SK-N-SH (cell line): Measurements from ENCODE around the gene KIF5C. TPM values are rescaled to one million over a fixed set of nuclear protein-coding genes. Genes with fewer than 3 reads are reported as not detected.

ENCODE experiments used
- CTCF ChIA-PET: fragments of 300-600, 350-600 bp; formaldehyde crosslinking; extraction: SDS; loops from one replicate; lab custom pipeline; 2021; lab: Yijun Ruan, JAX
- POLR2A ChIA-PET: fragments of 350-600 bp; sonication (Branson Sonifier 250); formaldehyde crosslinking; extraction: SDS; loops from one replicate; lab custom pipeline; 2020; ENCODE audit warnings: antibody characterized with exemption, inconsistent platforms; lab: Yijun Ruan, JAX
- DNase-seq: peaks from one replicate; pipeline ENCODE4 v3.0.0; 2012
- H2AFZ ChIP-seq: fragments of 200-600 bp; sonication (generic); 2 replicates; pipeline ENCODE4 v1.8.1; 2016; ENCODE audit warnings: antibody characterized with exemption, mild to moderate bottlenecking, low read depth
- H3F3A ChIP-seq: fragments of 200-600 bp; sonication (generic); replicated peaks from 2 replicates; pipeline ENCODE3; 2016; ENCODE audit warnings: antibody characterized with exemption, mild to moderate bottlenecking; ENCODE audit not compliant: insufficient read depth
- H3K27ac ChIP-seq, 2 experiments: fragments of 200-500 bp in 1 of 2; fragments of 200-600 bp in 1 of 2; sonication (Bioruptor generic) in 1 of 2; sonication (generic), shearing (Covaris generic) in 1 of 2; 2 replicates each; pipeline versions ENCODE4 v1.5.1 to v1.6.1; 2014 to 2016; ENCODE audit warnings: low read depth in 2 of 2, inconsistent platforms in 1 of 2, low read length in 1 of 2, mild to moderate bottlenecking in 1 of 2, mixed read lengths in 1 of 2
- H3K27me3 ChIP-seq: fragments of 200-600 bp; sonication (generic), shearing (Covaris generic); 2 replicates; pipeline ENCODE4 v1.6.1; 2016; ENCODE audit warnings: mixed run types; ENCODE audit not compliant: insufficient read depth
- H3K36me3 ChIP-seq, 2 experiments: fragments of 200-500 bp in 1 of 2; fragments of 200-600 bp in 1 of 2; sonication (Bioruptor generic) in 1 of 2; sonication (generic) in 1 of 2; replicated peaks in 1 of 2; 2 replicates each; pipeline versions ENCODE3 to v1.5.1; 2014 to 2016; ENCODE audit warnings: low read length in 1 of 2, mild to moderate bottlenecking in 1 of 2; ENCODE audit not compliant: insufficient read depth in 2 of 2, control insufficient read depth in 1 of 2
- H3K4me1 ChIP-seq, 2 experiments: fragments of 200-500 bp in 1 of 2; fragments of 200-600 bp in 1 of 2; sonication (Bioruptor generic) in 1 of 2; sonication (generic), shearing (Covaris generic) in 1 of 2; 2 replicates each; pipeline versions ENCODE4 v1.5.1 to v1.6.1; 2014 to 2016; ENCODE audit warnings: low read depth in 1 of 2, low read length in 1 of 2, mixed run types in 1 of 2; ENCODE audit not compliant: insufficient read depth in 2 of 2, control insufficient read depth in 1 of 2
- H3K4me2 ChIP-seq: fragments of 200-600 bp; sonication (generic), shearing (Covaris generic); 2 replicates; pipeline ENCODE4 v1.6.1; 2017; ENCODE audit warnings: mixed run types
- H3K4me3 ChIP-seq, 2 experiments: fragments of 200-500 bp in 1 of 2; fragments of 200-600 bp in 1 of 2; sonication (Bioruptor generic) in 1 of 2; sonication (generic), shearing (Covaris generic) in 1 of 2; 2 replicates each; pipeline versions ENCODE4 v1.5.1 to v1.8.1; 2014 to 2016; ENCODE audit warnings: low read depth in 2 of 2, inconsistent platforms in 1 of 2, low read length in 1 of 2, mild to moderate bottlenecking in 1 of 2, mixed read lengths in 1 of 2, moderate library complexity in 1 of 2
- H3K79me2 ChIP-seq: fragments of 200-600 bp; sonication (generic); 2 replicates; pipeline ENCODE4 v1.8.1; 2017; ENCODE audit warnings: mild to moderate bottlenecking; ENCODE audit not compliant: insufficient read depth
- H3K9ac ChIP-seq: fragments of 200-600 bp; sonication (generic); 2 replicates; pipeline ENCODE4 v1.6.1; 2017; ENCODE audit warnings: mixed run types
- H3K9me2 ChIP-seq: fragments of 200-600 bp; sonication (generic); 2 replicates; pipeline ENCODE4 v1.6.1; 2017; ENCODE audit warnings: mixed run types
- H3K9me3 ChIP-seq: fragments of 200-600 bp; sonication (generic); 2 replicates; pipeline ENCODE4 v1.6.1; 2017; ENCODE audit warnings: mixed run types, mild to moderate bottlenecking, moderate library complexity
- H4K20me1 ChIP-seq: fragments of 200-600 bp; sonication (generic); 2 replicates; pipeline ENCODE4 v1.6.1; 2017; ENCODE audit warnings: mild to moderate bottlenecking, mixed run types; ENCODE audit not compliant: insufficient read depth
- EP300 ChIP-seq, 2 experiments: IDR thresholded peaks; 2 replicates each; pipeline versions ENCODE4 v1.4.0 to v1.6.1; 2012; ENCODE audit warnings: borderline replicate concordance in 1 of 2, low read depth in 1 of 2, low read length in 1 of 2
- FOXJ3 ChIP-seq: sonication (generic); formaldehyde crosslinking; IDR thresholded peaks from 2 replicates; pipeline ENCODE4 v1.5.1; 2020; ENCODE audit warnings: mild to moderate bottlenecking, missing genetic modification reagents
- GATA2 ChIP-seq: sonication (generic); formaldehyde crosslinking; IDR thresholded peaks from 2 replicates; pipeline ENCODE4 v1.5.0; 2020; ENCODE audit warnings: mild to moderate bottlenecking, missing genetic modification reagents
- MXI1 ChIP-seq: IDR thresholded peaks from 2 replicates; pipeline ENCODE4 v1.6.1; 2012; ENCODE audit warnings: mild to moderate bottlenecking, low read depth, low read length, improper control_type of control experiment
- RAD21 ChIP-seq: IDR thresholded peaks from 2 replicates; pipeline ENCODE4 v1.6.1; 2012; ENCODE audit warnings: mild to moderate bottlenecking, low read length
- RCOR1 ChIP-seq: fragments of 150-350 bp; IDR thresholded peaks from 2 replicates; pipeline ENCODE4 v1.6.1; 2017; ENCODE audit warnings: antibody characterized with exemption, low read length
- RFX5 ChIP-seq: IDR thresholded peaks from 2 replicates; pipeline ENCODE4 v1.6.1; 2012; ENCODE audit warnings: mild to moderate bottlenecking, improper control_type of control experiment, low read length
- RXRA ChIP-seq: IDR thresholded peaks from 2 replicates; pipeline ENCODE4 v1.4.0; 2012; ENCODE audit warnings: low read depth, mild to moderate bottlenecking, borderline replicate concordance
- SMC3 ChIP-seq: IDR thresholded peaks from 2 replicates; pipeline ENCODE4 v1.6.1; 2012; ENCODE audit warnings: low read depth, low read length, improper control_type of control experiment
- TCF12 ChIP-seq: IDR thresholded peaks from 2 replicates; pipeline ENCODE4 v1.4.0; 2012
- WGBS: methylation state at CpG from one replicate; pipeline ENCODE4 v1.1.6; 2017; ENCODE audit warnings: low lambda C conversion rate; 5-methylcytosine and 5-hydroxymethylcytosine counted together
- polyA plus RNA-seq, 3 experiments: library from polyadenylated mRNA; depleted of rRNA; stranded (reverse); fragments of >200 nt; gene quantifications; 2 replicates each; pipeline ENCODE4 v1.2.3, GENCODE V29; 2012
- TF ChIP-seq, protein P1 (sequence below): IDR thresholded peaks from 2 replicates; pipeline ENCODE4 v1.4.0; 2012; ENCODE audit warnings: low read depth, borderline replicate concordance
- TF ChIP-seq, protein P2 (sequence below): fragments of 200-600 bp; sonication (generic); IDR thresholded peaks from 2 replicates; pipeline ENCODE4 v1.6.1; 2017; ENCODE audit warnings: antibody characterized with exemption, mild to moderate bottlenecking, moderate library complexity
- TF ChIP-seq, protein P3 (sequence below): IDR thresholded peaks from 2 replicates; pipeline ENCODE4 v1.4.0; 2012; ENCODE audit warnings: low read depth
- TF ChIP-seq, protein P4 (sequence below): fragments of 150-350 bp; IDR thresholded peaks from 2 replicates; pipeline ENCODE4 v1.6.1; 2016; ENCODE audit warnings: mild to moderate bottlenecking, low read depth, low read length
- TF ChIP-seq, protein P5 (sequence below): IDR thresholded peaks from 2 replicates; pipeline ENCODE4 v1.6.1; 2012; ENCODE audit warnings: mild to moderate bottlenecking, low read depth, low read length, moderate library complexity

Gene KIF5C
- polyA plus RNA-seq, 1 of the 3 experiments (the other 2 are of a cell fraction): 3.9 TPM

DNA sequence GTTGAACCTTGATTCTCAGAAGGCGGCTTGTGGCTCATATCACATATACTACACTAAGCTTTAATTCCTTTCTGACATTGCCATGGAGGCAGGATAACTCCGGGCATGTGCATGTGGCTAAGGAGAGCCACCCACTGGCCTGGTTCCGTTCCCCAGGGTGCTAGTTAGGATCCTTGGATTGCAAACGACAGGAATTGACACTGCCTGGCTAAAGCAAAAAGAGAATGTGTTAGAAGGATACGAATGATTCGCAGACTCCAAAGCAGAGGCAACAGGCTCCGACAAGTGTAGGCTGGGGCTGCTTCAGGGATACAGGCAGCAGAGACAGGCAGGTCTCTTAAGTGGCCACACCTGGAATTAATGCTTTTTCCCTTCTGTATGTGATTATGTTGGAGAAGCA lies 92.0 kb downstream of the KIF5C start (continued):
- TF ChIP-seq, protein P1, sequence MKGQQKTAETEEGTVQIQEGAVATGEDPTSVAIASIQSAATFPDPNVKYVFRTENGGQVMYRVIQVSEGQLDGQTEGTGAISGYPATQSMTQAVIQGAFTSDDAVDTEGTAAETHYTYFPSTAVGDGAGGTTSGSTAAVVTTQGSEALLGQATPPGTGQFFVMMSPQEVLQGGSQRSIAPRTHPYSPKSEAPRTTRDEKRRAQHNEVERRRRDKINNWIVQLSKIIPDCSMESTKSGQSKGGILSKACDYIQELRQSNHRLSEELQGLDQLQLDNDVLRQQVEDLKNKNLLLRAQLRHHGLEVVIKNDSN: no peak
- TF ChIP-seq TCF12 (no peak), RFX5 (no peak)
- TF ChIP-seq, all 33 proteins: peak for 0

DNA sequence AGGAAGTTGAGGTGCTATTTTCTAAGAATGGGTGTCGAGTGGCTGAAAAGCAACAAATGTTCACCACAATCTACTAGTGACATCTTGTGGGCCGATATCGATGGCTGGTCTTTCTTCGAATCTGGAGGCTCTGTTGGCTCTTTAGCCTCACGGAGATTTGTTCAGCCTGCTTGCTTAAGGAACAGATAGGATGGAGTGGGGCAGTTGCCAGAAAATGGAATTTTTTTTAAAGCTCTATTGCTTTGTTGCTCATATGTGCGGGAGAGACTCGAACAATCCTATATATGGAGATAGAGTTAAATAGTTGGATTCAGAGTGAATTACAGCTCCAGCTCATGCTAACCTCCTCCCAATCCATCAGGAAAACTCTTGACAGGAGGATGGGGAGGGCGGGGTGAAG lies 92.6 kb downstream of the KIF5C start:
- no peak for TF ChIP-seq GATA2 (CRISPR knock-in tag)
- TF ChIP-seq, protein P2, sequence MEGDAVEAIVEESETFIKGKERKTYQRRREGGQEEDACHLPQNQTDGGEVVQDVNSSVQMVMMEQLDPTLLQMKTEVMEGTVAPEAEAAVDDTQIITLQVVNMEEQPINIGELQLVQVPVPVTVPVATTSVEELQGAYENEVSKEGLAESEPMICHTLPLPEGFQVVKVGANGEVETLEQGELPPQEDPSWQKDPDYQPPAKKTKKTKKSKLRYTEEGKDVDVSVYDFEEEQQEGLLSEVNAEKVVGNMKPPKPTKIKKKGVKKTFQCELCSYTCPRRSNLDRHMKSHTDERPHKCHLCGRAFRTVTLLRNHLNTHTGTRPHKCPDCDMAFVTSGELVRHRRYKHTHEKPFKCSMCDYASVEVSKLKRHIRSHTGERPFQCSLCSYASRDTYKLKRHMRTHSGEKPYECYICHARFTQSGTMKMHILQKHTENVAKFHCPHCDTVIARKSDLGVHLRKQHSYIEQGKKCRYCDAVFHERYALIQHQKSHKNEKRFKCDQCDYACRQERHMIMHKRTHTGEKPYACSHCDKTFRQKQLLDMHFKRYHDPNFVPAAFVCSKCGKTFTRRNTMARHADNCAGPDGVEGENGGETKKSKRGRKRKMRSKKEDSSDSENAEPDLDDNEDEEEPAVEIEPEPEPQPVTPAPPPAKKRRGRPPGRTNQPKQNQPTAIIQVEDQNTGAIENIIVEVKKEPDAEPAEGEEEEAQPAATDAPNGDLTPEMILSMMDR: peak; percentile 26; the same call in 1 of the 2 replicates
- no peak for TF ChIP-seq RXRA
- peak; percentile 13; the same call in 1 of the 2 replicates for TF ChIP-seq RAD21
- TF ChIP-seq, protein P3, sequence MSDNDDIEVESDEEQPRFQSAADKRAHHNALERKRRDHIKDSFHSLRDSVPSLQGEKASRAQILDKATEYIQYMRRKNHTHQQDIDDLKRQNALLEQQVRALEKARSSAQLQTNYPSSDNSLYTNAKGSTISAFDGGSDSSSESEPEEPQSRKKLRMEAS: no peak
- no peak for TF ChIP-seq SMC3
- TF ChIP-seq MXI1: no peak
- TF ChIP-seq EP300 (IDR thresholded peaks at IDR 0.05; ENCODE audit: borderline replicate concordance in 1 of 2, low read depth in 1 of 2, low read length in 1 of 2): no peak
- H3K4me2 ChIP-seq: no peak overlapping the region
- no peaks in the 10 kb centered on the region for H3K79me2 ChIP-seq
- no peak for DNase-seq
- no peaks in the 10 kb centered on the region for H3K9me2 ChIP-seq
- CTCF ChIA-PET: interaction anchor here (1.1 to 1.4 kb wide), 3 partner anchors 8 to 40 kb away, joined by 3 to 4 read pairs (median 4); no protein-coding TSS in a partner anchor
- no peaks in the 10 kb centered on the region for H3K27me3 ChIP-seq
- no peaks in the 10 kb centered on the region for H3K36me3 ChIP-seq
- peak overlapping the region in 1 of 2 experiments; percentile 83; a peak in 2 of 4 replicates for H3K27ac ChIP-seq
- WGBS: 87% methylated on average over 8 of the region's 8 CpGs
- no peaks in the 10 kb centered on the region for H3K9me3 ChIP-seq
- POLR2A ChIA-PET: no interaction called here
- H3K4me1 ChIP-seq: peaks cover 0 to 31% of the 10 kb centered on the region in 2 experiments; a peak in 2 of 4 replicates
- no peak overlapping the region for H3K4me3 ChIP-seq
- H3F3A ChIP-seq: no peaks in the 10 kb centered on the region
- H2AFZ ChIP-seq: no peak overlapping the region
- H4K20me1 ChIP-seq: no peaks in the 10 kb centered on the region
- no peak overlapping the region for H3K9ac ChIP-seq

DNA sequence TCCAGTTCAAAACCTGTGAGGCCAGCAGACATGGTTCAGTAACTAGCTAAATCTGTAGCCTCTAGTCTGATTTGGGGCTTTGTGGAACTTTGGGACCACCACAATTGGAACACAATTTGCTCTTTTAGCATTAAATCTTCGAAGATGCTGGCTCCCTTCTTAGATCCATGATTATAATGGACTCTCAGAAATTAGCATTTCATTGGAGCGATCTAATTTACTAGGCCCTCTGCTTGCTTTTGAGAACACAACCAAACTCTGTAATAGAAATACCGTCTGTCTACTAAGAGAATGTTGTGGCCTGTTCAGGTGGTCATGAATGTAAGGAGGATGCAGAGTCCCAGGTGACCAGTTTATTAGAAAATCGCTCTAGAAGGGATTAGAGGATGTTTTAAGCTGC lies 93.3 kb downstream of the KIF5C start:
- CTCF ChIA-PET: interaction anchor here (1.1 to 1.5 kb wide), 4 partner anchors 9 to 41 kb away, joined by 3 to 5 read pairs (median 4); no protein-coding TSS in a partner anchor
- TF ChIP-seq, protein P2: no peak
- TF ChIP-seq RCOR1 (no peak), FOXJ3 (CRISPR knock-in tag) (no peak)
- TF ChIP-seq, protein P4, sequence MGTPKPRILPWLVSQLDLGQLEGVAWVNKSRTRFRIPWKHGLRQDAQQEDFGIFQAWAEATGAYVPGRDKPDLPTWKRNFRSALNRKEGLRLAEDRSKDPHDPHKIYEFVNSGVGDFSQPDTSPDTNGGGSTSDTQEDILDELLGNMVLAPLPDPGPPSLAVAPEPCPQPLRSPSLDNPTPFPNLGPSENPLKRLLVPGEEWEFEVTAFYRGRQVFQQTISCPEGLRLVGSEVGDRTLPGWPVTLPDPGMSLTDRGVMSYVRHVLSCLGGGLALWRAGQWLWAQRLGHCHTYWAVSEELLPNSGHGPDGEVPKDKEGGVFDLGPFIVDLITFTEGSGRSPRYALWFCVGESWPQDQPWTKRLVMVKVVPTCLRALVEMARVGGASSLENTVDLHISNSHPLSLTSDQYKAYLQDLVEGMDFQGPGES: no peak
- TF ChIP-seq, protein P5, sequence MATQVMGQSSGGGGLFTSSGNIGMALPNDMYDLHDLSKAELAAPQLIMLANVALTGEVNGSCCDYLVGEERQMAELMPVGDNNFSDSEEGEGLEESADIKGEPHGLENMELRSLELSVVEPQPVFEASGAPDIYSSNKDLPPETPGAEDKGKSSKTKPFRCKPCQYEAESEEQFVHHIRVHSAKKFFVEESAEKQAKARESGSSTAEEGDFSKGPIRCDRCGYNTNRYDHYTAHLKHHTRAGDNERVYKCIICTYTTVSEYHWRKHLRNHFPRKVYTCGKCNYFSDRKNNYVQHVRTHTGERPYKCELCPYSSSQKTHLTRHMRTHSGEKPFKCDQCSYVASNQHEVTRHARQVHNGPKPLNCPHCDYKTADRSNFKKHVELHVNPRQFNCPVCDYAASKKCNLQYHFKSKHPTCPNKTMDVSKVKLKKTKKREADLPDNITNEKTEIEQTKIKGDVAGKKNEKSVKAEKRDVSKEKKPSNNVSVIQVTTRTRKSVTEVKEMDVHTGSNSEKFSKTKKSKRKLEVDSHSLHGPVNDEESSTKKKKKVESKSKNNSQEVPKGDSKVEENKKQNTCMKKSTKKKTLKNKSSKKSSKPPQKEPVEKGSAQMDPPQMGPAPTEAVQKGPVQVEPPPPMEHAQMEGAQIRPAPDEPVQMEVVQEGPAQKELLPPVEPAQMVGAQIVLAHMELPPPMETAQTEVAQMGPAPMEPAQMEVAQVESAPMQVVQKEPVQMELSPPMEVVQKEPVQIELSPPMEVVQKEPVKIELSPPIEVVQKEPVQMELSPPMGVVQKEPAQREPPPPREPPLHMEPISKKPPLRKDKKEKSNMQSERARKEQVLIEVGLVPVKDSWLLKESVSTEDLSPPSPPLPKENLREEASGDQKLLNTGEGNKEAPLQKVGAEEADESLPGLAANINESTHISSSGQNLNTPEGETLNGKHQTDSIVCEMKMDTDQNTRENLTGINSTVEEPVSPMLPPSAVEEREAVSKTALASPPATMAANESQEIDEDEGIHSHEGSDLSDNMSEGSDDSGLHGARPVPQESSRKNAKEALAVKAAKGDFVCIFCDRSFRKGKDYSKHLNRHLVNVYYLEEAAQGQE: no peak

More for the DNA sequence above, 93.3 kb downstream of the KIF5C start:
- no peak for DNase-seq
- Histone ChIP-seq H3F3A (no peaks in the 10 kb centered on the region), H3K9ac (no peak overlapping the region), H3K9me2 (no peaks in the 10 kb centered on the region), H2AFZ (no peak overlapping the region), H3K9me3 (no peaks in the 10 kb centered on the region), H3K36me3 (no peaks in the 10 kb centered on the region), H3K27me3 (no peaks in the 10 kb centered on the region), H3K79me2 (no peaks in the 10 kb centered on the region), H3K27ac (peak overlapping the region in 1 of 2 experiments; percentile 83; a peak in 2 of 4 replicates), H3K4me2 (no peak overlapping the region), H4K20me1 (no peaks in the 10 kb centered on the region), H3K4me1 (peaks cover 0 to 31% of the 10 kb centered on the region in 2 experiments; a peak in 2 of 4 replicates), H3K4me3 (no peak overlapping the region)
- POLR2A ChIA-PET: no interaction called here
- 74% methylated on average over 4 of the region's 4 CpGs for WGBS
